ENCODE measurements around the gene RIIAD1.

- TF ChIP-seq CTCF (IDR thresholded peaks at IDR 0.05; ENCODE audit: low read depth, low read length, poor library complexity, severe bottlenecking) (no peak), EZH2phosphoT487 (IDR thresholded peaks at IDR 0.05; ENCODE audit: borderline replicate concordance, low read length) (no peak)
Measured at GRCh38 chr1:151760597-151761385, 39.5 kb downstream of the RIIAD1 start.

Measured in DOHH2 (cell line).